ENCODE data around the gene RGL1. TPM values are rescaled to one million over a fixed set of nuclear protein-coding genes. Genes with fewer than 3 reads are reported as not detected.

Gene RGL1
- total RNA-seq, 1 donor = 24.6 TPM

- DNase-seq (ENCODE audit: insufficient read length, low spot score, missing footprints) = no peak
- no peaks in the 10 kb centered on the region for H3K27me3 ChIP-seq (ENCODE audit: insufficient read depth, low read length)
- H4K20me1 ChIP-seq (ENCODE audit: insufficient read depth, low read length) = no peaks in the 10 kb centered on the region
- peaks cover 8% of the 10 kb centered on the region for H3K4me1 ChIP-seq (ENCODE audit: insufficient read depth, low read length)
- H3K9me3 ChIP-seq (ENCODE audit: low read depth, low read length) = no peaks in the 10 kb centered on the region
- no peak overlapping the region for H2AFZ ChIP-seq (ENCODE audit: low read length)
- no peaks in the 10 kb centered on the region for H3K36me3 ChIP-seq (ENCODE audit: insufficient read depth, low read length)
- no peaks in the 10 kb centered on the region for H3K79me2 ChIP-seq (ENCODE audit: insufficient read depth, low read length)
- H3K27ac ChIP-seq (ENCODE audit: low read depth, low read length) = no peak overlapping the region
- TF ChIP-seq, protein P1, sequence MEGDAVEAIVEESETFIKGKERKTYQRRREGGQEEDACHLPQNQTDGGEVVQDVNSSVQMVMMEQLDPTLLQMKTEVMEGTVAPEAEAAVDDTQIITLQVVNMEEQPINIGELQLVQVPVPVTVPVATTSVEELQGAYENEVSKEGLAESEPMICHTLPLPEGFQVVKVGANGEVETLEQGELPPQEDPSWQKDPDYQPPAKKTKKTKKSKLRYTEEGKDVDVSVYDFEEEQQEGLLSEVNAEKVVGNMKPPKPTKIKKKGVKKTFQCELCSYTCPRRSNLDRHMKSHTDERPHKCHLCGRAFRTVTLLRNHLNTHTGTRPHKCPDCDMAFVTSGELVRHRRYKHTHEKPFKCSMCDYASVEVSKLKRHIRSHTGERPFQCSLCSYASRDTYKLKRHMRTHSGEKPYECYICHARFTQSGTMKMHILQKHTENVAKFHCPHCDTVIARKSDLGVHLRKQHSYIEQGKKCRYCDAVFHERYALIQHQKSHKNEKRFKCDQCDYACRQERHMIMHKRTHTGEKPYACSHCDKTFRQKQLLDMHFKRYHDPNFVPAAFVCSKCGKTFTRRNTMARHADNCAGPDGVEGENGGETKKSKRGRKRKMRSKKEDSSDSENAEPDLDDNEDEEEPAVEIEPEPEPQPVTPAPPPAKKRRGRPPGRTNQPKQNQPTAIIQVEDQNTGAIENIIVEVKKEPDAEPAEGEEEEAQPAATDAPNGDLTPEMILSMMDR (IDR thresholded peaks at IDR 0.05; ENCODE audit: extremely low read depth, low read depth, low read length) = no peak
- no peak overlapping the region for H3K4me2 ChIP-seq (ENCODE audit: insufficient read depth, low read length)
- no peak overlapping the region for H3K4me3 ChIP-seq (ENCODE audit: insufficient read depth, low read length)
Observed at GRCh38 chr1:183850852-183851251, 45.9 kb downstream of the RGL1 start.

GRCh38 chr1:183859119-183859518 is 54.2 kb downstream of the RGL1 start:
- no peak for DNase-seq (ENCODE audit: insufficient read length, low spot score, missing footprints)
- TF ChIP-seq, protein P1 (IDR thresholded peaks at IDR 0.05; ENCODE audit: extremely low read depth, low read depth, low read length) = no peak
- Histone ChIP-seq H2AFZ (ENCODE audit: low read length) (no peak overlapping the region), H3K4me3 (ENCODE audit: insufficient read depth, low read length) (no peak overlapping the region), H3K9me3 (ENCODE audit: low read depth, low read length) (no peaks in the 10 kb centered on the region), H3K27ac (ENCODE audit: low read depth, low read length) (no peak overlapping the region), H3K27me3 (ENCODE audit: insufficient read depth, low read length) (no peaks in the 10 kb centered on the region), H4K20me1 (ENCODE audit: insufficient read depth, low read length) (no peaks in the 10 kb centered on the region), H3K79me2 (ENCODE audit: insufficient read depth, low read length) (no peaks in the 10 kb centered on the region), H3K4me2 (ENCODE audit: insufficient read depth, low read length) (no peak overlapping the region), H3K36me3 (ENCODE audit: insufficient read depth, low read length) (no peaks in the 10 kb centered on the region), H3K4me1 (ENCODE audit: insufficient read depth, low read length) (peaks cover 5% of the 10 kb centered on the region)

GRCh38 chr1:183859831-183860230 is 54.9 kb downstream of the RGL1 start:
- no peak for DNase-seq (ENCODE audit: insufficient read length, low spot score, missing footprints)
- H3K4me1 ChIP-seq (ENCODE audit: insufficient read depth, low read length) = peaks cover 5% of the 10 kb centered on the region
- no peaks in the 10 kb centered on the region for H3K9me3 ChIP-seq (ENCODE audit: low read depth, low read length)

GRCh38 chr1:183862967-183863366 is 58.0 kb downstream of the RGL1 start:
- Histone ChIP-seq H4K20me1 (ENCODE audit: insufficient read depth, low read length) (no peaks in the 10 kb centered on the region), H3K36me3 (ENCODE audit: insufficient read depth, low read length) (no peaks in the 10 kb centered on the region), H3K27me3 (ENCODE audit: insufficient read depth, low read length) (no peaks in the 10 kb centered on the region), H3K79me2 (ENCODE audit: insufficient read depth, low read length) (no peaks in the 10 kb centered on the region), H2AFZ (ENCODE audit: low read length) (no peak overlapping the region), H3K4me1 (ENCODE audit: insufficient read depth, low read length) (peaks cover 5% of the 10 kb centered on the region), H3K27ac (ENCODE audit: low read depth, low read length) (no peak overlapping the region), H3K4me3 (ENCODE audit: insufficient read depth, low read length) (no peak overlapping the region), H3K9me3 (ENCODE audit: low read depth, low read length) (no peaks in the 10 kb centered on the region), H3K4me2 (ENCODE audit: insufficient read depth, low read length) (no peak overlapping the region)
- no peak for DNase-seq (ENCODE audit: insufficient read length, low spot score, missing footprints)
- TF ChIP-seq, protein P1 (IDR thresholded peaks at IDR 0.05; ENCODE audit: extremely low read depth, low read depth, low read length) = no peak

More at GRCh38 chr1:183859831-183860230, 54.9 kb downstream of the RGL1 start:
- no peaks in the 10 kb centered on the region for H3K36me3 ChIP-seq (ENCODE audit: insufficient read depth, low read length)
- no peak overlapping the region for H3K4me3 ChIP-seq (ENCODE audit: insufficient read depth, low read length)
- H3K27me3 ChIP-seq (ENCODE audit: insufficient read depth, low read length) = no peaks in the 10 kb centered on the region
- H3K27ac ChIP-seq (ENCODE audit: low read depth, low read length) = no peak overlapping the region
- H2AFZ ChIP-seq (ENCODE audit: low read length) = no peak overlapping the region
- H3K4me2 ChIP-seq (ENCODE audit: insufficient read depth, low read length) = no peak overlapping the region
- TF ChIP-seq, protein P1 (IDR thresholded peaks at IDR 0.05; ENCODE audit: extremely low read depth, low read depth, low read length) = no peak
- H4K20me1 ChIP-seq (ENCODE audit: insufficient read depth, low read length) = no peaks in the 10 kb centered on the region
- H3K79me2 ChIP-seq (ENCODE audit: insufficient read depth, low read length) = no peaks in the 10 kb centered on the region
